RWPE2 (cell line): Measurements from ENCODE around the gene SLC39A11.

Experiments used
- ATAC-seq: fragments of 200-7000 bp; cut with Tn5 transposase; 3 replicates; pipeline ENCODE4 v1.9.1; 2021; ENCODE audit warnings: low read depth
- DNase-seq: peaks from one replicate; pipeline ENCODE4 v3.0.0-alpha.2; 2020; ENCODE audit warnings: low spot score
- H3K27ac ChIP-seq: fragments of 450-650 bp; 2 replicates; pipeline ENCODE4 v1.5.1; 2017; ENCODE audit warnings: mild to moderate bottlenecking; ENCODE audit not compliant: poor library complexity, severe bottlenecking
- H3K27me3 ChIP-seq: fragments of 250-450 bp; sonication (Bioruptor Pico); 2 replicates; pipeline ENCODE4 v1.5.1; 2021; ENCODE audit warnings: mild to moderate bottlenecking, moderate library complexity; ENCODE audit not compliant: insufficient read depth, poor library complexity, severe bottlenecking
- H3K36me3 ChIP-seq: fragments of 250-450 bp; sonication (Bioruptor Pico); 2 replicates; pipeline ENCODE4 v1.5.1; 2020; ENCODE audit warnings: low read depth, mild to moderate bottlenecking, moderate library complexity
- H3K4me1 ChIP-seq: fragments of 250-450 bp; sonication (Bioruptor Pico); 2 replicates; pipeline ENCODE4 v1.5.1; 2021; ENCODE audit warnings: mild to moderate bottlenecking, moderate library complexity; ENCODE audit not compliant: insufficient read depth, poor library complexity, severe bottlenecking
- H3K4me3 ChIP-seq: fragments of 250-450 bp; sonication (Bioruptor Pico); 2 replicates; pipeline ENCODE4 v1.5.1; 2021; ENCODE audit warnings: mild to moderate bottlenecking, moderate library complexity; ENCODE audit not compliant: severe bottlenecking
- H3K9me3 ChIP-seq: fragments of 250-450 bp; sonication (Bioruptor Pico); 2 replicates; pipeline ENCODE4 v1.5.1; 2021; ENCODE audit warnings: mild to moderate bottlenecking, moderate library complexity; ENCODE audit not compliant: severe bottlenecking
- TF ChIP-seq, protein P1 (sequence below): fragments of 450-650 bp; IDR thresholded peaks from one replicate; pipeline ENCODE4 v1.5.1; 2017; ENCODE audit warnings: mild to moderate bottlenecking, moderate library complexity; ENCODE audit not compliant: poor library complexity, severe bottlenecking

SLC39A11 gene

DNA sequence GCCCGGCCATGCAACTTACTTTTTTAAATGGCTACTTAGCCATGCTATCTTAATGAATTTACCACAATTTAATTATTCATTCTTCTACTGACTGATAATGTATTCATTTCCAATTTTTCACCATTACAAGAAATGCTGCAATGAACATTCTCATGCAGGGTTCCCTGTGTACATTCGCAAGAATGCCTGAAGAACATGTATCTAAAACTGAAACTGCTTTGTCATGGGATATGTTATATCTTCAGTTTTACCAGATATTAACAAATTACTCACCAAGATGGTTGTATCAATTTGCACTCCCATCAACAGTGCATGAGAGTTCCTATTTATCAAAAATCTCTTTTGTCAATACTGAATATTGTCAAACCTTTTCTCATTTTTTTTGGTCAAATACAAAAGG, 100.8 kb downstream of the SLC39A11 start:
- H3K4me3 ChIP-seq, result no peak overlapping the region
- H3K36me3 ChIP-seq, result no peaks in the 10 kb centered on the region
- no peak for DNase-seq
- ATAC-seq, result no peak
- no peaks in the 10 kb centered on the region for H3K27me3 ChIP-seq
- no peak overlapping the region for H3K27ac ChIP-seq
- TF ChIP-seq, protein P1, sequence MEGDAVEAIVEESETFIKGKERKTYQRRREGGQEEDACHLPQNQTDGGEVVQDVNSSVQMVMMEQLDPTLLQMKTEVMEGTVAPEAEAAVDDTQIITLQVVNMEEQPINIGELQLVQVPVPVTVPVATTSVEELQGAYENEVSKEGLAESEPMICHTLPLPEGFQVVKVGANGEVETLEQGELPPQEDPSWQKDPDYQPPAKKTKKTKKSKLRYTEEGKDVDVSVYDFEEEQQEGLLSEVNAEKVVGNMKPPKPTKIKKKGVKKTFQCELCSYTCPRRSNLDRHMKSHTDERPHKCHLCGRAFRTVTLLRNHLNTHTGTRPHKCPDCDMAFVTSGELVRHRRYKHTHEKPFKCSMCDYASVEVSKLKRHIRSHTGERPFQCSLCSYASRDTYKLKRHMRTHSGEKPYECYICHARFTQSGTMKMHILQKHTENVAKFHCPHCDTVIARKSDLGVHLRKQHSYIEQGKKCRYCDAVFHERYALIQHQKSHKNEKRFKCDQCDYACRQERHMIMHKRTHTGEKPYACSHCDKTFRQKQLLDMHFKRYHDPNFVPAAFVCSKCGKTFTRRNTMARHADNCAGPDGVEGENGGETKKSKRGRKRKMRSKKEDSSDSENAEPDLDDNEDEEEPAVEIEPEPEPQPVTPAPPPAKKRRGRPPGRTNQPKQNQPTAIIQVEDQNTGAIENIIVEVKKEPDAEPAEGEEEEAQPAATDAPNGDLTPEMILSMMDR, result no peak
- peaks cover 9% of the 10 kb centered on the region for H3K4me1 ChIP-seq
- peaks cover 1% of the 10 kb centered on the region for H3K9me3 ChIP-seq

DNA sequence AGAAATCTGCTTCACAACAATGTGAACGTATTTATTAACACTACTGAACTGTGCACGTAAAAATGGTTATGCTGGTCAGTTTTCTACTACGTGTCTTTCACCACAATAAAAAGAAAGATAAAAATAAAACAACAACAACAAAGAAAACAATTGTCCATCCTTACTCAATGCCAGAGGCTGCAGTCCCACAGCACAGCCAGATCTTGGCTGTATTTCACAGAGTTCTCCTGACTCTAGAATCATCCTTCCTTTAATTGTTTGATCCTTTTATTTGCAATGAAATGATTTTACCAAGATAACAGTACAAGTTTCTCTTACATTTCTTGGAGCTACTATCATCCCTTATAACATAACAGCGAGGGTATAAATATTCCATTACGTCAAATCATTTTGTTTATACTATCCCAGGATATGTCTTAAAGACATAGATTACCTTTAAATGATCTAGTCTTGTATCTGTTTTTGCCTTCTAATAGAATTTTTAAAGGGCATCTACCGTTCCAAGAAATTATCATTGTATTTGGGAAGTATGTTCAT, 103.3 kb downstream of the SLC39A11 start:
- Histone ChIP-seq H3K4me3 (no peak overlapping the region), H3K4me1 (peaks cover 19% of the 10 kb centered on the region), H3K36me3 (no peaks in the 10 kb centered on the region), H3K9me3 (peaks cover 1% of the 10 kb centered on the region), H3K27ac (no peak overlapping the region), H3K27me3 (no peaks in the 10 kb centered on the region)
- TF ChIP-seq, protein P1, result no peak
- DNase-seq, result no peak
- ATAC-seq, result no peak

DNA sequence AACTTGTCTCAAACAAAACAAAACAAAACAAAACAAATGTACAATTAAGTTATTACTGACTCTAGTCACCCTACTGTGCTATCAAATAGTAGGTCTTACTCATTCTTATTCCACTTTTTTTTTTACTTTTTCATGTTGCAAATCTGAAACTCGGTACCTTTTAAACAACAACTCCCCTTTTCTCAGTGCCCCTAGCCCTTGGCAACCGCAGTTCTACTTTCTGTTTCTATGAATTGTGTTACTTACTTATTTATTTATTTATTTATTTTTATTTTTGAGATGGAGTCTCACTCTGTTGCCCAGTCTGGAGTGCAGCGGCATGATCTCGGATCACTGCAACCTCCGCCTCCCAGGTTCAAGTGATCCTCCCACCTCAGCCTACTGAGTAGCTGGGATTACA, 104.0 kb downstream of the SLC39A11 start:
- TF ChIP-seq, protein P1, result no peak
- peaks cover 1% of the 10 kb centered on the region for H3K9me3 ChIP-seq
- no peak overlapping the region for H3K27ac ChIP-seq
- no peaks in the 10 kb centered on the region for H3K36me3 ChIP-seq
- DNase-seq (no peak), ATAC-seq (no peak)
- H3K4me1 ChIP-seq, result peaks cover 21% of the 10 kb centered on the region
- no peak overlapping the region for H3K4me3 ChIP-seq
- no peaks in the 10 kb centered on the region for H3K27me3 ChIP-seq

DNA sequence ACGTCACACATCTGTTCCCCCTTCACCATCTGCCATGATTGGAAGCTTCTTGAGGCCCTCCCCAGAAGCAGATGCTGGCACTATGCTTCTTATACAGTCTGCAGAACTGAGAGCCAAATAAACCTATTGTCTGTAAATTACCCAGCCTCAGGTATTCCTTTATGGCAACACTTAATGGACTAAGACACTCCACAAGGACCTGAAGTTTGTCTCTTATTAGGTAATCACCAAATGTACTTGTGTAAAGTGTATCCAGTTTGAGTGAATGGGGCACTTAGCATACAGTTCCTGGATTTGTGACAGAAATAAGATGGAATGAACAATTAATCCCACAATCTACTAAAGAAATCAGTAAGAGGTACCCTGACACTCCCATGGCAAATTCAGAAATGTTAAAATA, 105.3 kb downstream of the SLC39A11 start:
- no peaks in the 10 kb centered on the region for H3K36me3 ChIP-seq
- ATAC-seq, result no peak
- H3K4me3 ChIP-seq, result no peak overlapping the region
- no peak for DNase-seq
- TF ChIP-seq, protein P1, result no peak
- no peaks in the 10 kb centered on the region for H3K27me3 ChIP-seq
- H3K27ac ChIP-seq, result no peak overlapping the region
- peaks cover 11% of the 10 kb centered on the region for H3K4me1 ChIP-seq
- H3K9me3 ChIP-seq, result peaks cover 1% of the 10 kb centered on the region

DNA sequence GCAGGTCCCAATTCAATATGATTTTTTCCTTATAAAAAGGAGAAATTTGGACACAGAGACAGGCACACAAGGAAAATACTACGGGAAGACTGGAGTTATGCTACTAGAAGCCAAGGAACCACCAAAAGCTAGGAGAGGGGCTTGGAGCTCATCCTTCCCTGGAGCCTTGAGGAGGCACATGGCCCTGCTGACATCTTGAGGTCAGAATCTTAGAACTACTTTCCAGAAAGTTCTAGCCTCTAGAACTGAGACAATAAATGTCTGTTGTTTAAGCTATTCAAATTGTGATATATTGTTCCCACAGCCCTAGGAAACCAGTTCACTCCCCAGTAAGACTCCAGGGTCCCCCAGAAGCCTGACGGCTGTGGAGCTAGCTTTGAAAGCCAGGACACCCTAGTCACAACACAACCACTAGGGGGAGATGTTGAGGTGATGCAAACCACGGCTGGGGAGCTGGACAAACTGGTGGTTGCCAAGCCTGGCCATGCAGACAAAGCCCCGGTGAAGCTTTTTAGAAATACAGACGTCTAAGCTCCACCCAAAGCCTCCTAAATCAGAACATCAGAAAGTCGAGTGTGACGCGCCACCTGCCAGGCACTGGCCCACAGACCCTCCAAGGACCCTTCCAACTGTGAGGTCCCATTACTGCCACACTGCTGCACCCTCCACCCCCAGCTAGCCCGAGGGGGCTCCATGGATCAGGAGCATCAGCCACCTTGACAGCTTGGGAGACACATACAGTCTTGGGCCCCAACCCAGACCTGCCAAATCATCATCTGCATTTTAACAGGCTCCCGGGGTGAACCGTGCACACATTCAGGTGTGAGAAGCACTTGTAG, 106.4 kb downstream of the SLC39A11 start:
- no peaks in the 10 kb centered on the region for H3K27me3 ChIP-seq
- DNase-seq, result no peak
- H3K27ac ChIP-seq, result no peak overlapping the region
- peaks cover 11% of the 10 kb centered on the region for H3K4me1 ChIP-seq
- peaks cover 1% of the 10 kb centered on the region for H3K9me3 ChIP-seq
- no peak overlapping the region for H3K4me3 ChIP-seq
- TF ChIP-seq, protein P1, result peak; percentile 73
- ATAC-seq, result peak; percentile 46; the same call in 2 of the 3 replicates
- H3K36me3 ChIP-seq, result no peaks in the 10 kb centered on the region
